Endothelial cell (in vitro differentiated cells): Measurements from ENCODE around the gene ELAVL3. TPM values are rescaled to one million over a fixed set of nuclear protein-coding genes. Genes with fewer than 3 reads are reported as not detected.

Experiments
- DNase-seq: peaks from one replicate; pipeline ENCODE4 v3.0.0; 2021; ENCODE audit warnings: low spot score
- H3K27ac Mint-ChIP-seq: one replicate; pipeline ENCODE4 v1.8.0; 2021; ENCODE audit warnings: mixed read lengths, inconsistent platforms; ENCODE audit not compliant: unreplicated experiment
- H3K27me3 Mint-ChIP-seq: one replicate; pipeline ENCODE4 v1.8.0; 2021; ENCODE audit warnings: mild to moderate bottlenecking, moderate library complexity, mixed read lengths, inconsistent platforms; ENCODE audit not compliant: unreplicated experiment
- H3K36me3 Mint-ChIP-seq: one replicate; pipeline ENCODE4 v1.8.0; 2021; ENCODE audit warnings: mild to moderate bottlenecking, low read depth, mixed read lengths, inconsistent platforms; ENCODE audit not compliant: unreplicated experiment
- H3K4me1 Mint-ChIP-seq: one replicate; pipeline ENCODE4 v1.8.0; 2021; ENCODE audit warnings: mild to moderate bottlenecking, mixed read lengths, inconsistent platforms; ENCODE audit not compliant: unreplicated experiment
- H3K4me3 Mint-ChIP-seq: one replicate; pipeline ENCODE4 v1.8.0; 2021; ENCODE audit warnings: mild to moderate bottlenecking, mixed read lengths, inconsistent platforms; ENCODE audit not compliant: unreplicated experiment
- H3K9me3 Mint-ChIP-seq: one replicate; pipeline ENCODE4 v1.8.0; 2021; ENCODE audit warnings: mixed read lengths, inconsistent platforms; ENCODE audit not compliant: unreplicated experiment
- CTCF ChIP-seq: fragments of 200-600 bp; sonication (generic); IDR thresholded peaks from one replicate; pipeline ENCODE4 v1.5.0; 2021; ENCODE audit warnings: antibody characterized with exemption; ENCODE audit not compliant: unreplicated experiment
- total RNA-seq: library from RNA; stranded (reverse); fragmentation: NEBNext Ultra II Directional; extraction: Animal tissue kit (Norgen Biotek cat#: 25700); gene quantifications from one replicate; pipeline ENCODE4 v1.2.1, GENCODE V29; 2021; ENCODE audit not compliant: unreplicated experiment

The ELAVL3 gene
- total RNA-seq, 1 donor from 2014 or later = 0.54 TPM

DNA sequence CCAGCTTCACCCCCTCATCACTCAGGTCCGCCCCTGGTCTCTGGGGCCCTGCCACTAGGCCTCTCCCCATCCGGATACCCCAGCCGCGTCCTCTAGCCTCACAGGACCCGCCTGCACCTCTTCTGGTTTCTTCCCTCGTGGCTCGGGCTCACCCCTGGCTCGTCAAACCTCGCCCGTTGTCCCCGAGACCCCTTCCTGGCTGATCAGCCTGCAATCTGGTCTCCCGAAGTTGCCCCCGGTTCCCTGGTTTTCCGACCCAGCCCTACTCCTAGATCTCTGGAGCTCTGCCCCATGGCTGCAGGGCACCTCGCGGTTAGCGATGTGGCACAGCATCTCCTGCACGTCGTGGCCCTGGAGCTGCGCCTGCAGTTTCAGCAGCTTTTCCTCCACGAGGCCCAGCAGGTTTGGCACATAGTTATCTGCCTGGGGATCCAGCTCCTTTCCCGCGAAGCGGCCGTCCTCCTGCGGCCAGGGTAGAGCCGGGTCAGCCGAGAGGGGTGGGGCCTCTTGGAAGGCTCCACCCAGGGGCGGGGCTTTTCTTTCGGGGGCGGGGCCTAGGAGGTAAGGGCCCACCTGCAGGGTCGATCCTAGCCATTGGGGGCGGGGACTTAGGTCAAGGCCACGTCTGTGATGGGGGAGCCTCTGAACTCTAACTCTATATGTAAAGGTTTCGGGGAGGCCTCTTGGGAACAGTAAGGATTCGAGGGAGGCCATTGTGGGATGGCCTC is 59.3 kb downstream of the ELAVL3 start:
- Mint-ChIP-seq H3K27me3 (peaks cover 25% of the 10 kb centered on the region), H3K36me3 (no peaks in the 10 kb centered on the region), H3K4me1 (peaks cover 2% of the 10 kb centered on the region), H3K9me3 (no peaks in the 10 kb centered on the region), H3K4me3 (no peak overlapping the region), H3K27ac (no peak overlapping the region)
- no peak for TF ChIP-seq CTCF
- peak; percentile 48 for DNase-seq

DNA sequence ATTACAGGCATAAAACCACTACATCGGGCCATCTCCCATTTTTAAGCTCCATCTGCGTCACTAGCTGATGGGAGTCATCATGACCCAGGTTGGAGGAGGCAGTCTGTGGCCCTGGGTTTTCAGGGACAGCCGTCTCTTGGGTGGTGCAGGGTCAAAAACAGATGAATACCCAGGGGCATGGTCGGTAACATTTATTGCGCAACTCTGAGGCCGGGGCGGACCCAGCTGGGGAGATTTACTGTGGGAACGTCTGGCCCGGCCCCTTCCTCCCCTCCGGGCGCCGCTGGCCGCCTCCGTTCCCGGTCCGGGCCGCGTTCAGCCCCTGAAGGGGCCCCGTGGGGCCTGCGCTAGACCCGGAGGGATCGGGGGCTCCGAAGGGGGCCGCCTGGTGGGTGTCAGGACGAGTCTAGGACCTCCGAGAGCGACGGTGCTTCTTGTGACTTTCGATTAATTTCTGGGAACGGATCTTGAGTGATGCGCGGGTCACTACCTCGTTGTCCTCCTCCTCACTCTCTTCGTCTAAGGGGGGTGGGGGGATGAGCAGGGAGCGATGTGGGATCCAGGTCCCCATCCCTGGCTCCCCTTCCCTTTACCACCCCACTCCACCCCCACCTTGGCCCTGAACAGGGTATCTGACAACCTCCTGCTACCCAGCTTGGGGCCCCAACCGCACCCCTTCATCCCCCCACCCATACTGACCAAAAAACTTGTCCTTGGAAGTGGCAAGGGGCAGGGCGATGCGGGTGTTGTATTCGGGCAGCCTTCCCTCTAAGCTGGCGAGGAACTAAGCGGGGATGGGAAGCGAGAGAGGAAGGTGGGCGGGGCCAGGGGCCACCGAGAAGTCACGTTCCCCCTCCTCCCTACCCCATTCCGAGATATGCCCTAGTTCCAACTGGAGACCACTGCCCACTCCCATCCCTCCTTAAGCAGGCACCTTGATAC is 60.1 kb downstream of the ELAVL3 start:
- Mint-ChIP-seq H3K4me1 (peaks cover 2% of the 10 kb centered on the region), H3K36me3 (no peaks in the 10 kb centered on the region), H3K27me3 (peaks cover 25% of the 10 kb centered on the region), H3K9me3 (no peaks in the 10 kb centered on the region), H3K4me3 (peak overlapping the region; percentile 66), H3K27ac (no peak overlapping the region)
- no peak for DNase-seq
- no peak for TF ChIP-seq CTCF

DNA sequence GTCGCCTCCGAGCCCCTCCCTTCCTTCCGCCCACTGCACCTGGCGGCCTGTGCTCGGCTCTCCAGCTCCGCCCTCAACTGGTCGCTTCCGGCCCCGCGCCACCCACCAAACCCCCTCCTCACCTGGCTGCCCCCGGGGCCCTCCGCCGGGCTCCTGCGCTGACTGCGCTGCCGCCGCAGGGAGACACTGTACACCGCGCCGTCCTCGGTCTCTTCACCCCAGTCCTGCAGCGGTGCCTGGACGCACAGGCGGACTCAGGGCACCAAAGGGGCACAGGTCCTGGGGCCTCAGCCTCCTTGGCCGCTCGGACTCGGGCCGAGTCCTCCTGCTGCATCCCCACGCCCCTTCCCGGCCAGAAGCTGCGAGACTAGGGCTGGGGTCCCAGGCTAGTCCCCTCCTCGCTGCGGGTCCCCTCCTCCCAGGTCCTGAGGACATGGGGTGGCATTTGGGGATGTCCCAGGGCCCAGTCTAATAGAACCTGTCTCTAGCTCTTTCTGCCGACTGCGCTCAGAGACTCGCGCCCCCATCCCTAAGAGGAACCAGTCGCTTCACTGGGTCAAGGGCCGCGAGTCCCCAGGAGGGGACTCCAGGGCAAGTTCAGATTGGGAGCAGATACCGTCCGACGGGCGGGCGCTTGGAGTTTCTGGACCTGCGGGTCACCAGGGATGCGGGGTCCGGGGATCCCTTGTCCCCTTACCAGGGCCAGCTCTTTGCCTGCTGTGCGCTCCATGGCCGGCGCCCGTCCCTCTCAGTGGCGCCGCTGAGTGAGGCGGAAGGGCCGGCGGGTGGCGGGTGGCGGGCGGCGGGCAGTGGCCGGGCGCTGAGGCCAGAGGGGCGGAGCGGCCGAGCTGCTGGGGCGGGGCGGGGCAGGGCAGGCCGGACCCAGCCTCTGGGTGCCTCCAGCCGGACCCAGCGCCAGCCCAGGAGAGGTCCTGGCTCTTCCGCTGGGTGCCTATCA is 62.0 kb downstream of the ELAVL3 start, which contains the start of gene RGL3:
TSS of gene RGL3 (minus strand) at position 766 of the 958 bp plus-strand sequence. CDS start at position 730, 36 bp downstream.
- peak; percentile 40 for DNase-seq
- H3K9me3 Mint-ChIP-seq = no peaks in the 10 kb centered on the region
- peaks cover 25% of the 10 kb centered on the region for H3K27me3 Mint-ChIP-seq
- no peaks in the 10 kb centered on the region for H3K36me3 Mint-ChIP-seq
- peaks cover 2% of the 10 kb centered on the region for H3K4me1 Mint-ChIP-seq
- no peak within 1 kb of the TSS for H3K27ac Mint-ChIP-seq
- no peak for TF ChIP-seq CTCF
- H3K4me3 Mint-ChIP-seq = no peak within 1 kb of the TSS

DNA sequence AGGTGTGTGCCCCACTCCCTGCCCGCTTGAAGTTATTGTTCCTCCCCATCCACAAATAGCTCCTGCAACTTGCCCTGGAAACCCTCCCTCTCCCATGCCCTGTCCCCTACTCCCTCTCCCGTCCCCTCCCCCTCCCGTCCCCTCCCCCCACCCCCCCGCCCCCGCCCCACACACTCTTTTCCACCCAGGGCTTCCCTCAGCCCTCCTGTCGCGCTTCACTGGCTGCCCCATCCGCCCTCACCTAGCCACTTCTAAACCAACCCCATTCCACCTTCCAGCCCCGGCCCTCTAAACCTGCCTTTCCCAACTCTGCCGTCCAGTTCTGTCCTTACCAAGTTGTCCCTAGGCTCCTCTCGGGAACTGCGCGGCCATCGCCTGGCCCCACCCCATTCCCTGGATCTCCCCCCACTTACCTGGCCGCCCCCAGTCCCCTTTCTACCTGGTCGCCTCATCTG is 62.7 kb downstream of the ELAVL3 start:
- no peak for DNase-seq
- Mint-ChIP-seq H3K9me3 (no peaks in the 10 kb centered on the region), H3K27ac (no peak overlapping the region), H3K4me3 (no peak overlapping the region), H3K4me1 (peaks cover 2% of the 10 kb centered on the region), H3K27me3 (peaks cover 24% of the 10 kb centered on the region), H3K36me3 (no peaks in the 10 kb centered on the region)
- no peak for TF ChIP-seq CTCF
